GM04503 (cell line): Measurements from ENCODE around the gene IGSF9.

Experiments used
- DNase-seq: peaks from one replicate; pipeline ENCODE4 v3.0.0-alpha.2; 2012; ENCODE audit warnings: low read depth

The IGSF9 gene

DNA sequence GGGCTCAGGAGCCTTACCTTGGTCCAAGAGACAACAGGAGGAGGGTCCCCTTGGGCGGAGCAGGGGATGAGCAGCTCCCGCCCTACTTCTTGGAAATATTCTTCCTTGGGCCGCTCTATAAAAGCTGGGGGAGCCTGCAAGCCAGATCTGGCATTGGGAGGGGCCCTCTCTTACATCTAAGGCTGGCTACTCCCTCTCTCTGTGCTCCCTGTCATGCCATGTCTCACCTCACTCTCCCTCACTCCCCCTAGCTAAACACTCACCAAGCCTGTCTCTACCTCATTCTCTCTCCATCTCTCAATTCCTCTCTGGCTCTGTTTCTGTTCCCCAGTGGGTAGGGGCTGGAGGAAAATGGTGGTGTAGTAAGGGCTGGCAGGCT, 13.6 kb downstream of the IGSF9 start:
- DNase-seq = no peak

DNA sequence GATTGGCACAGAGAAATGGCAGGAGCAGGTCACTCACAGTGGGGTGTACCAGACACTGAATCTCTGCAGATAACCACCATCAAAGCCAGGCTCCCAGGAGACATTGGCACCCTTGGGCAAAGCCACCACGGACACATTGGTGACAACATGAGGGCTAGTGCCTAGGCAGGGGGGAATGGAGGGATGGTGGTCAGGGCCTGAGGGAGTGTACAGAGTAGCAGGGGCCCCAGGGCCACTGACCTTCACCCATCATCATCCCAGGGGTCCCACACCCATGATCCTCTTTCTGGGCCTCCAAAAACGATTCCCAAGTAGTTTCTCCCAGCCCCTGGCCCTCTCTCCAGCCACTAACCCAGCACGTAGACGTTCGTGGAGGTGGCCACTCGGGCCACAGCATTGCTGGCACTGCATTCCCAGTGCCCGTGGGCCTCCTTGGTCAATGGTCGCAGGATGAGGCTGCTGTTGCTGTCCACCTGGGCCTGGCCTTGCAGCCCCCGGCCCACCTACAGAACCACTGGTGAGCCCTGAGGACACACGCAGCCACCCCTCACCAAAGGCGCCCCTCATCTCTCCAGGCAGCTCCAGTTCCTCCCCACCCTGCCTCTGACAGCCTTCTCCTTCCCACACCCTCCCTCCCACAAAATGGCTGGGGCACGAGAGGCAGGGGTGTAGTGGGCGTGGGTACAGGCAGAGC, 14.2 kb downstream of the IGSF9 start:
- no peak for DNase-seq

DNA sequence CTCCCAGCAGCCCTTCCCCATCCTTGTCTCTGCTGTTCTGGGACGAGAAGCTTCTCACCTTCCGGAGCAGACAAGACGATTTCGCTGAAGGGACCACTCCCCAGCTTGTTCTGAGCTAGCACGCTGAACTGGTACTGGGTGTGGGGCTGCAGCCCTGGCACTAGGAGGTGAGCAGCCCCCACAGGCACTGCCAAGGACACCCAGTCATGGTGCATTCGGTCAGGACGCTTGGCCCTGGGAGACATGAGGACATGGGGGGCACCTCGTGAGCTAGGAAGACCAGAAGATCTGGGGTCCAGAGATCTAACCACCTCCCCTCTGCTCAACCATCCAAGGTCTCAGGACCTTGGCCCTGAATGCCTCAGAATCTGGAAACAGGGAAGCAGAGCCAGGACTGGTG, 14.8 kb downstream of the IGSF9 start:
- no peak for DNase-seq

DNA sequence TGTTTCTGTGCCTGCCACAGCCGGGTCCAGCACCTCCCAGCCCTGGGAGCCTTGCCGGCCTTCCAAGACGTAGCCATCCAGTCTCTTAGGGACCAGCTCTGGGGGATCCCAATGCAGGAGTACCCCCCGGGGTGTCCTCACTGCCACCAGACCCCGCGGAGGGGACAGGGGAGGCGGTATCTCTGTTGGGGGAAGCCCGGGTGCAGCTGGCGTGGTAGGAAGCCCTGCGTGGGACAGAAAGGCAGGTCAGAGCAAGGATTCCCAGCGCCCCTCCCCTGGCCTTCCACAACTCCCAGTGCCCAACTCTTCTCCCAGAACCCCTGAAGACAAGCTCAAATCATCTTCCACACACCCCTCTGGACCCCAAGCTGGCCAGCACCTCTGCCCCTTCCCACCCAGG, 15.2 kb downstream of the IGSF9 start:
- DNase-seq = no peak

DNA sequence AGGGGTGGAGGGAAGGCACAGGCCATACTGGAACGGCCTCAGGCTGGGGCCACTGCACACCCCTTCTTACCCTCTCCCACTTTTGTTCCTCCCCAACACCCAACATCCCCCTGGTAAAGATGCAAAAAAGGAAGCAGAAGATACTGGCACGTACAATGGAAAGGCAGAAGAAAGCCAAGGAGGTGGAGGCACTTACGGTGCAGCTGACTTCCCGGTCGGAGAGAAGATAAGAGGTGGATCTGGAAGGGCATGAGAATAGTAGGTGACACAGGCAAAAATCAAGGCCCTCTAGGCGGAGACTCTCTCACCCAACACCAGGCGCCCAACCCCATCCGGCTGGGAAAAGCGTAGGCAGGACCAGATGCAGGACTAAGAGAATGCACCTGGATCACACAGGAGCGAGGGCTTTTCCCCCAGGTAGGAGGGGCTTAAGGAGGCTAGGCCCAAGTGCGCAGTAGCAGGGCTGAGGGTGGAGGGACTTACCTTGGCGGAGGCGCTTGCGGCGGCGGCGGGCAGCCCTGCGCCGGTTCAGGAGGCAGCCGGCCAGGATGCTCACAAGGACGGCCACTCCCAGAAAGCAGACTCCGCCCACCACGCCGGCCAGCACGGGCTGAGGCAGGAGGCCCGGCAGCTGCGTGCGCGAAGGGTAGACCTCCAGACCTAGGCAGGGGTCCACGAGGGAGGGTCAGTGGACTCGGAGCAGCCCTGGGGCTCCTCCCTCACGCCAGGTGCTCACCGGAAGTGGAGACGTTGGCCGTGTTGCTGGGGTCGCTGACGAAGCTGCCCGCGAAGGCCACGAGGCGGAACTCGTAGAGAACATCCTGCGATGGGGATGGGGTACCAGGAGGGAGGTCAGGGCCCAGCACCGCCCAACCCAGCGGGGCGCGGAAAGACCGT, 16.0 kb downstream of the IGSF9 start:
- DNase-seq = no peak

DNA sequence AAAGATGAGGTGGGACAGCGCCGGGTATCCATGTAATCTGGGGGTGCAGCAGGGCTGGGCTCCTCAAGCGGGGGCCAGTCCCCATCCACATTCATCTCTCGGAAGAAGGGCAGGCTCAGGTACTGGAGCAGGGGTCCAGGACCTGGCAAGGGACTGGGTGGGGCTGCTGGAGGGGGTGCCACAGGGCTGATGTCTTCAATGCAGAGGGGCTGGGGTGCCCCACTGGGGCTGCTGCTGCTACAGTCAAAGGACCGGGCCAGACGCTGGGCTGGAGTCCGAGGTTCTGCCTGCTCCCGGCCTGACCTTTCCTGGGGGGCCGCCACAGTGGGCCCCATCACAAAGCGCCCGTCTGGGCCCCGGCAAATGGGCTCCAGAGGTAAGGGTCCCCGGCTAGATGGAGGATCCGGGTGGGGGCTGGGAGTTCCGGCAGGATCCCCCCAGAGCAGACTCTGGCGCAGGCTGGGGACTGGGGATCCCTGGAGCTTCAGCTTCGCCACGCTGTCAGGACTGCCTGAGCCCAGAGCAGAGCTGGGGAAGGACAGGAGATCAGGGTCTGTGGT, 16.8 kb downstream of the IGSF9 start:
- no peak for DNase-seq

DNA sequence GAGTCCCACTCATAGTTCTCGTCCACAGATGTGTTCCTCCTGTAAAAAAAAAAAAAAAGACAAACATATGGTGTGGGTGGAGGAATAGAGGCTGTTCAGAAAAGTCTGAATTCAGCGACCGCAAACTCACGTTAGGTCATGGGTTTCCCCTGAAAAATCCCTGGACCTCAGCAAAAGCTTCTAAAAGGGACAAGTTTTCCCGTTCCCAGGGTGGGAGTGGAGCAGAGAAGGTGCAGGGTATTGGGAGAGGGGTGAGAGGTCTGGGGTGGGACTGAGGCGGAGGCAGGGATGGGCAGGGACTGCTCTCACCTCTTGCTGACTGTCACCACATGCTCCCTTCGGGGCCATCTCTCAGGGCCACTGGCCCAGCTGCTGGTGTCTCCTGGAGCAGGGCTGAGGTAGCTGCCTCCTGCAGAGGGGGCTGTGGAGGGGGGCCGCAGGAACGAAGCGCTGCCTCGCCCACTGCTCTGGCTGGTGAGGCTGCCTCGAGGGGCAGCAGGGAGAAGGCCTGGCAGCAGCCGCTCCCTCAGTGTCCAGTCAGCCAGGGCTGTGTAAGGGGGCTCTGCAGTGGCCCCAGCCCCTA, 17.5 kb downstream of the IGSF9 start:
- DNase-seq = no peak

DNA sequence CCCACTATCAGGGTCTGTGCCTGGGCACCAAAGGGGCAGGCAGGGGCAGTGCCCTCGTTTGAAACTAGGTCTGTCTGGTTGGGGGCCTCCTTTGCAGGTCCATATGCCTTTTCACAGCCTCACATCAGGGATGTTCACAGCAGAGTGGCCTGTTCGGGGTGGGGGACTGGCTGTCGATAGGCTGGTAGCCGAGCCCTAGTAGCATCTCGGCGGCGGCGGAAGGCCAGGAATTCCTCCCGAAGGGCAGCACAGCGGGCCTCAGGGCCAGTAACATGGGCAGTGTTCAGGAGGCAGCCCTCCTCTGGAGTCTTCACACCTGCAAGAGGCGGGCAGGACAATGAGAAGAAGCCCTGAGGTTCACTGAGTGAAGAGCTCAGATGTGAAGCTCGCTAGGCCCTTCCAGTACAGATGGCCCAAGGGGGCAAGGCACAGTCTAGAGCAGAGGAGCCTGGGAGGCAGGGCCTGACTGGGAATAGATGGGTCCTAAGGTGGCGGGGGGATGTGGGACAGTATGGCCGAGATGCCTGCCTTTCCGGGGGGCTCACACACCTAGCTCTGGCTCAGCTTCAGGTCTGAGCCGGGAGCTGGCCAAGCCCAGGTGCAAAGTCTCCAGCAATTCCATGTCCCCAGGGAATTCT, 18.1 kb downstream of the IGSF9 start:
- DNase-seq = no peak

DNA sequence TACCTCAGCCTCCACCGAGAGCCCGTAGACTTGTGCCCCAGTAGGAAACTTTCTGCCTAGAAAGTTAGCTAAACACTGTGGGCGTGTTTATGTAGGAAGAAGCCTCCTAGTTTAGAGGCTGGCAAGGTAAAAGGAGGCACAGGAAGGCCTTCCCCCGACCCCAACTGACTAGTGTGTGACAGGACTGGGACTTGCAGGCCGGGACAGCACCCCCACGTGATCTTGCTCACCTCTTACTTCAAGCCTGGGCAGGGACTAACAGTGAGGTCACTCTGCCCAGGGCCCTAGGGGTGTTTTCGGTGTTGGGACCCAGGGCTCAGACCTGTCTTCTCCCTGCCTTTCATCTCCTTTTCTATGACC, 19.7 kb downstream of the IGSF9 start:
- DNase-seq = no peak

DNA sequence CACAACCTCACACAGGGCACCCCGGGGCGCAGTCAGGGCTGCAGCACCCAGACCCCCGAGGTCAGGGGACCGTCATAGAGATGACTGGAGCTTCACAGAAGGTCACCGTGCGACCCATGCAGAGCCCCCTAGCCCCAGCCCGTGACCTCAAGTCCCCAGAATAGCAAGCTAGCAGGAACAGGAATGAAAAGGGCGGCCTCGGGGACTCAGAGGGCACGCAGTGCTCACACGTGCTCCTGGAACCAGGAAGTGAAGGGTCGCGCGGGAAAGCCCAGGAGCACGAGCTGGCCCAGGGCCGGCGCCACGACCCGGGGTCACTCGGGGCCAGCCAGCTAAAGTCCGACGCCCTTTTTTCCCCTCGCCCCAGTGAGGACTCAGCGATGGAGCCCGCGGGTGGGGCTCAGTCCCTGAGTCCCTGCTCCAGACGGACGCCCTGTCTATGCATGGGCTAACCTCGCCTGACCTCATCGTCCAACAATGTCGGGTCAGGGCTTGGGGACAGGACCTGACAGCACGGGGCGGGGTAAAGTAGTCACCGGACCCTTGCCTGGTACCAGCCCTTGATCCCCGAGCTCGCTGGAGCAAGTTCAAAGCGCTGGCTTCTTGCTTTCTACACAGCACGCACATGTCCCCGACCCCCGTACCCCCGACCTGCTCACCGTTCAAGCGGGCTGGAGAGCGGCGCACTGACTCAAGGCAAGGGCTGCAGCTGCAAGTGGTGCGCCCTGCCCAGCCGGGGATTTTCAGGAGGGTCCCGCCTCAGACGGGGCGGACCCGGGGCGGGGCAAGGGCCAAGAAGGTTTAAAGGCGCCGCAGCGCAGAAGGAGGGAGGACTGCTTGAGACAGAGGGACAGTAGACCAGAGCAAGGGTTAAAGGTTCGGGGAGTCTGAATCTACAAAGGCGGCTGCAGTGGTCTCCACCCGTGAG, 20.4 kb downstream of the IGSF9 start, which contains the start of gene TAGLN2:
Gene TAGLN2 (minus strand): TSS at position 717 of the 928 bp plus-strand sequence. CDS start 4,998 bp downstream, outside the sequence.
- DNase-seq = peak; percentile 61

DNA sequence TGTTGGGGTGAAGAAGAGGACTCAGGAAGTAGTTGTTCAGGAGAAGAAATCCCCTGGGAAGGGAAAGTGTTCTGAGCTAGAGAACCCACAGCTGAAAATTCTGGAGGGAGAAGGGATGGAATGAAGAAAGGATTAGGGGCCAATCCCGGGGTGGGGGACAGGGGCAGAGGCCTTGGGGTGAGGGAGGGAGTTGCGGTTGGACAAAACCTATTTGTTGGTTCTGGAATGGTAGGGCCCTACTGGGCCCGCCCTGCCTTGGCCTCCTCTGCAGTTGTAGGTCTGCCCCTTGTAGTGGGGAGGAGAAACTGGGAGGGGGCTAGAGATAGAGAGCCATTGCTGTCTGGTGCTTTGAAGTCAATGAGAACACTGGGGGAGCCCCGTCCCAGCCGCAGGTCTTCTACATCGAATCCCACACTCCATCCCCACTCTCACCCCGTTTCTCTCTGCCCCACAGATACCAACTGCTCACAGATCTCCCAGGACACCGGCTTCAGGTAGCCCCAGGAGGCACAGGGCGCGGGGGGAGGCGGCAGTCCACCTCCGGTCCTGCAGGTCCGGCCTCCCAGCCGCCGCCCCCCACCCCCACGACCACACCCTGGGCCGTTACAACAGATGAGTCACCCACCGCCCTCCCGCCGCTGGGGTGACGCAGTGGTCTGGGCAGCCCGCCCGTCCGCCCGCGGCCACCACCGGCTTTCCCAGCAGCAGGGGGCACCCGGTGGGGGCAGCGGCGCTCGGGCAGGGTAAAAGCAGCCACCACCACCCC, 21.2 kb downstream of the IGSF9 start:
- DNase-seq = peak; percentile 54

DNA sequence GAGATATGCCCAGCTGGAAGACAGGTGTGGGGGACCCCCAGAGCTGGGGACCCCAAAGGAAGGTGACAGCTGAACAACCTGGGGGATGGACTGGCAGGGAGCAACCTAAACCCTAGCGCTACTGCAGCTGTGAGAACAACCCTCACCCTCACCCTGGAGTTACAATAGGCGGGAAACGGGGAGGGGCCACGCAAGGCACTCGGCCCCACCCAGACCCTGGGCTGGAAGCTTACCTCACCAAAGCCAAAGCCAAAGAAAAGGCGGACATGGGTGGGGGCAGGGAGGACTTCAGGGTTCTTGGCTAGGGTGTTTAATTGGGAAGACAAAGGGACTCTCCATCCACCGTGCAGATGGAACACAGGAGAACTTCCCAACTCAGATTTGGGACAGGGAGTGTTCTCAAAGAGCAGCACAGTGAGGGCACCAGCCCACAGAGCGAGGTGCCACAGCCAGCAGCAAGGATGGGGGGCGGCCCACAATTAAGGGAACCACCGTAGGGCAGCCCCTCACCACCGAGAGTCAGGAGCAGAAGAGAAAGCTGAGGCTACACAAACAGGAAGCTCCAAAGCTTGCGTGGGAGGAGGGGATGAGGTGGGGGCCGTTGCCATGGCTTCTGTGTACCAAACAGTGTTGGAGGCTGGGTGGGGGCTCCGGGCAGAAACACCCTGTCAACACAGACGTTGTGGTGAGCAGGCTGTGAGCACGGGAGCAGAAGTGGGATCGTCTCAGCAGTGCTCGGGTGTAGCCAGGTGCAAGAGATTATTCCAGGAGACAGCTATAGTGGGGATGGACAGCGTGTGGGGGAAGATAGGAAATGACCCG, 22.0 kb downstream of the IGSF9 start:
- peak; percentile 56 for DNase-seq

DNA sequence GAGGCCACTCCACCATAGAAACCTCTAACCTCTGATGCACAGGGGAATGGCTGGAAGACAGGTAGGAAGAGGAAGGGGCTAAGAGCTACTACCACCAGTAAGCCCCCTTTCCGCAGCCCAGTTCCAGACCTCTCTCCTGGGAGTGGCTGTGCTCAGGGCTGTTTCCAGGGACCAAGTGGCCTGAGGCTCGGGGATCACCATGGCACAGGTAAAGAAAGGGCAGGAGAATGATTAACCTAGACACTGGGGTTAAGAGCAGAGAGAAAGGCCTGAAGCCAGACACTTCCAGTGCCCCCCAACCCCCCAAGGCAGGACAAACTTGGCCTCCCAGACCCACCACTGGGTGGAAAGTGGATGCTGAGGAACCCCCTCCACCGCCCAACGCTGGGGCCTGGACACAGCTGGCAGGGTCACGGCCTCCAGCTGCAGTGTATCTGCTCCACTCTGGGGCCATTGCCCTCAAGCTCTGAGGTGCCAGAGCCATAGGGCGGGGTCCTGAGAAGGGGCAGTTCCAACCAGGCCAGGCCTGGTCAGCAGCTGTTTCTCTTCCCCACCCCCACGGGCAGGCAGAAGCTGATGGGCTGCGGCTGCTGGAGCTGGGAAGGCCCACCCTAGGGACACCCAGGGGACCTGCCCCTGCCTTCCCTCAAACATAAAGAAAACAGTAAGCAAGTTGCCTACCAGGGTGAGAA, 22.8 kb downstream of the IGSF9 start:
- DNase-seq = no peak

DNA sequence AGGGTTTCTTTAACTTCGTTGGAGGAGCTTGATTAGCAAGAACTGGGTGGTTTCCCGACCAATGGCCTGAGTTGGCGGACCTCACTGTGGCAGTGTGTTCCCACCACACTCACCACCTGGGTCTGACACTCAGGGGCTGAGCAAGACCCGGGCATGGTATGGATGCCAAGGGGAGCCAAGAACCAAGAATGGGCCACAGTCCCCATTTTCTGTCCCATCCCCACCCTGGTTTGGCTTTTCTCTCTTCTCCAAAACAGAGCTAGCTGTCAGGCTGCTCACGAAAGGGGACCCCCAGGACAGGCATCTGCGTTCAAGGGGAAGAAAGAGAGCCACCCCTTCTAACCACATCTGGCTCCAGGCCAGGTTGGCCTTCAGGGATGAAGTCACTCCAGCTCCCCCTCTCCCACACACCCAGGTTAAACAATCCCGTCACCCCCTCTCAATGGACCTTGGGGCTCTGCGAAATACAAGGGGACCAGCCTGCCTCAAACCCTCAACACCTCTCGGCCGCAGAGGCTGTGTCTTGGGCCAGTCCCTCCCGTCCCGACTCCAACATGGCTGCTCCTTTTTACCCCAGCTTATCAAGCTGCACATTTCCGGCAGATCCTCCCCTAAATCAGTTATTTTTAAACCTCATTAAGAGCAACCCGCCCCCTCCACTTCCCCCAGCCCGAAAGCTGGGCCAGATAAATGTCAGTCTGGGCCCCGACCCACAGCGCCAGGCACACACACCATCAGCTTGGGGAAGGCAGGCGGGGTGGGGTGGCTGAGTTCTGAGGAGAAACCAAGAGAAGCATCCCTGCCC, 23.5 kb downstream of the IGSF9 start:
- no peak for DNase-seq

DNA sequence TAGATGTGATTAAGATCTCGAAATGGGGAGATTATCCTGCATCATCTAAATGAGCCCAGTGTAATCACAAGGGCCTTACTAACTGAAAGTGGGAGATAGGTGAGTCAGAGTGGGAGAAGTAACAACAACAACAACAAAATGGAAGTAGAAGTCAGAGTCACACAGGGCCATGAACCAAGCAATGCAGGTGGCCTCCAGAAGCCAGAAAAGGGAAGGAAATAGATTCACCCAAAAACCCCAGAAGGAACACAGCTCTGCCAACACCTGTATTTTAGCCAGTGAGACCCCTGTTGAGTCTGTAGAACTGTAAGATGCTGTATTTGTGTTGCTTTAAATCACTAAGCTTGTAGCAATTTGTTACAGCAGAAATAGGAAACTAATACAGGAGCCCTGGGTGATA, 24.2 kb downstream of the IGSF9 start:
- no peak for DNase-seq

DNA sequence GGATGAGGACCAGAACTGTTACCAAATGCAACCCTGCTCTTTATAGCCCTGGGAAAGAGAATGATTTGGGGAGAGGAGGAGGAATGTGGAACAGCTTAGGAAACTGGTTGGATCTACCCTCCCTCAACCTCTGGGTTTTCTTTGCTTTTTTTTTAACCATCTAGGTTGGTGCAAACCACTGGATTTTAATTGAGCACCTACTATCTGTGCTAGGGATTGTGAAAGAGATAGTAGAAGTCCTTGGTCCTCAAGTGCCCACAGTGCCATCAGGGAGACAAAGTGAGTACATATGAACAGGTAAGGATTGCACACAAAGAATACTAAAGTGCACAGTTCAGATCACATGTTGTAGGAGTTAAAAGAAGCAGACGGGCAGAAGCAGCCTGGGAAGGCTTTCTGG, 24.8 kb downstream of the IGSF9 start:
- DNase-seq = no peak

DNA sequence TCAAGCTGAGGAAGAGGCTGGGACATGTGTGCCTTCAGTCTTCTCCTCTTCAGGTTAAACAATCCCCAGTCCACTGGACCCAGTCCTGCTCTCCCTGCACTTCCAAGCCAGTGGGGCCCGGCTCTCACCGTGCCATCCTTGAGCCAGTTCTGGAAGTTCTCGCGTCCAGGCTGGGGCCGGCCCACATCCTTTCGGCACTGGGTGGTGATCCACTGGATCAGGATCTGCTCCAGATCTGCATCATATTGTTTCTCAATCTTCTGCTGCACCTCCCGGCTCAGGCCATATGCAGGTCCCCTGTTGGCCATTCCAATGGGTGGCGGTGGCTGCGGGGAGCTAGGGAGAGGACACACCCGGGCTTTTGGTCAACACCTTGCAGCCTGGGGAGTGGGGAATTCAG, 25.2 kb downstream of the IGSF9 start:
- no peak for DNase-seq

DNA sequence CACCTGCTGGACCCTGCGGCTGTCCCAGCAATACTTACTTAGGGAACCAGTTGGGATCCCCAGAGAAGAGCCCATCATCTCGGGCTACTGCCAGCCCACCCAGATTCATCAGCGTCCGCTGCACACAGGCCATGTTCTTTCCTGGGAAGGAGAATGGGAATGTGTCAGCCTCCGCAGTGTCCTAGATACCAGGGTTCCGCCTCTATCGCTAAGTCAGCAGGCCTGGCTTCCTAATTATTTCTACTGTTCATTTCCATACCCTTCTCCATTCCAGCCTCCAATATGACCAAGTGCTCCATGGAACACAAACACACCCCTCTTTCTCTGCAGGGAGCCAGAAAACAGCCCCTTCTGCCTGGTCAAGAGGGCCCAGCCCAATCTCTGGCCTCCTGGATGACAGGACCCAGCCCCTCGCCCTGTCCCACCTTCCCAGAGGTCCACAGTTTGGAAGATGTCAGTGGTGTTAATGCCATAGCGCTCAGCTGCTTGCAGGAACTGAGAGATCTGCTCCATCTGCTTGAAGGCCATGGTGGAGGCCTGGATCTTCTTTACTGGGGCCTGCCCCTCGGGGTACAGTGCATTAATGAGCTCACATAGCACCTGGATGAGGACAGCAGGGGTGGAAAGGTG, 26.1 kb downstream of the IGSF9 start:
- no peak for DNase-seq
